Measurements from ENCODE around the gene PLCH1. TPM values are rescaled to one million over a fixed set of nuclear protein-coding genes. Genes with fewer than 3 reads are reported as not detected.

Gene PLCH1
- total RNA-seq, 6 experiments from 2014 or later, result 0.07 to 0.25 (median 0.17) TPM

GRCh38 chr3:155416500-155417118 lies 328.3 kb downstream of the PLCH1 start:
- H3K36me3 ChIP-seq, result no peaks in the 10 kb centered on the region
- no peak overlapping the region for H3K4me3 ChIP-seq
- intact Hi-C loops (cut with DNase I), result no loop called here
- H3K9me3 ChIP-seq, result no peaks in the 10 kb centered on the region
- WGBS (ENCODE audit: insufficient coverage, low coverage, low lambda C conversion rate, missing lambda C conversion rate), result 72% methylated on average over 8 of the region's 8 CpGs
- no peak for TF ChIP-seq CTCF (IDR thresholded peaks at IDR 0.05)
- no peak for TF ChIP-seq POLR2A (IDR thresholded peaks at IDR 0.05)
- H3K4me1 ChIP-seq, result no peaks in the 10 kb centered on the region
- no peaks in the 10 kb centered on the region for H3K27me3 ChIP-seq
- no peak for ATAC-seq
- H3K27ac ChIP-seq, result no peak overlapping the region
- no peak for DNase-seq

- no peak for DNase-seq
- whole genome bisulfite sequencing (ENCODE audit: insufficient coverage, low coverage, low lambda C conversion rate, missing lambda C conversion rate), result 36% methylated on average over 3 of the region's 3 CpGs
- H3K36me3 ChIP-seq, result no peaks in the 10 kb centered on the region
- TF ChIP-seq POLR2A (IDR thresholded peaks at IDR 0.05) (no peak), CTCF (IDR thresholded peaks at IDR 0.05) (no peak)
- no peak overlapping the region for H3K27ac ChIP-seq
- H3K4me3 ChIP-seq, result no peak overlapping the region
- no peak for ATAC-seq
- H3K4me1 ChIP-seq, result no peaks in the 10 kb centered on the region
- no peaks in the 10 kb centered on the region for H3K9me3 ChIP-seq
- no peaks in the 10 kb centered on the region for H3K27me3 ChIP-seq
- intact Hi-C loops (cut with DNase I), result no loop called here
Measured at GRCh38 chr3:155412904-155413303, 332.0 kb downstream of the PLCH1 start.

- intact Hi-C loops (cut with DNase I), result no loop called here
- no peak for DNase-seq
- Histone ChIP-seq H3K27me3 (no peaks in the 10 kb centered on the region), H3K4me1 (no peaks in the 10 kb centered on the region), H3K4me3 (no peak overlapping the region), H3K9me3 (no peaks in the 10 kb centered on the region), H3K27ac (no peak overlapping the region), H3K36me3 (no peaks in the 10 kb centered on the region)
- TF ChIP-seq POLR2A (IDR thresholded peaks at IDR 0.05), result no peak
- TF ChIP-seq CTCF (IDR thresholded peaks at IDR 0.05), result no peak
- 61% methylated on average over 5 of the region's 5 CpGs for WGBS (ENCODE audit: insufficient coverage, low coverage, low lambda C conversion rate, missing lambda C conversion rate)
- no peak for ATAC-seq
Measured at GRCh38 chr3:155411500-155412223, 333.2 kb downstream of the PLCH1 start.

GRCh38 chr3:155409336-155409735 lies 335.5 kb downstream of the PLCH1 start:
- ATAC-seq (no peak), DNase-seq (no peak)
- intact Hi-C loops (cut with DNase I), result no loop called here
- no peaks in the 10 kb centered on the region for H3K36me3 ChIP-seq
- H3K4me1 ChIP-seq, result no peaks in the 10 kb centered on the region
- H3K27me3 ChIP-seq, result no peaks in the 10 kb centered on the region
- H3K9me3 ChIP-seq, result no peaks in the 10 kb centered on the region
- TF ChIP-seq POLR2A (IDR thresholded peaks at IDR 0.05) (no peak), CTCF (IDR thresholded peaks at IDR 0.05) (no peak)
- H3K27ac ChIP-seq, result no peak overlapping the region
- H3K4me3 ChIP-seq, result no peak overlapping the region

All from right lobe of liver (tissue), 6 donors.